PFSK-1 (cell line): ENCODE data around the gene PRSS57.

Source experiments
- POLR2AphosphoS5 ChIP-seq: IDR thresholded peaks from 2 replicates; pipeline ENCODE4 v1.6.1; 2012; ENCODE audit warnings: low read depth, mild to moderate bottlenecking, control low read depth, low read length, moderate library complexity
- REST ChIP-seq, 2 experiments: IDR thresholded peaks; 2 replicates each; pipeline versions ENCODE4 v1.6.1 to v1.8.0; 2011 to 2012; ENCODE audit warnings: low read depth in 2 of 2, low read length in 2 of 2, control low read depth in 1 of 2, inconsistent platforms in 1 of 2, mild to moderate bottlenecking in 1 of 2, moderate library complexity in 1 of 2; ENCODE audit not compliant: insufficient read depth in 1 of 2
- SIN3A ChIP-seq: IDR thresholded peaks from 2 replicates; pipeline ENCODE4 v1.6.1; 2012; ENCODE audit warnings: mild to moderate bottlenecking, low read length, moderate library complexity, borderline replicate concordance; ENCODE audit not compliant: insufficient read depth
- TAF1 ChIP-seq: IDR thresholded peaks from 2 replicates; pipeline ENCODE4 v1.6.1; 2012; ENCODE audit warnings: low read length, control low read depth, borderline replicate concordance; ENCODE audit not compliant: insufficient read depth

DNA sequence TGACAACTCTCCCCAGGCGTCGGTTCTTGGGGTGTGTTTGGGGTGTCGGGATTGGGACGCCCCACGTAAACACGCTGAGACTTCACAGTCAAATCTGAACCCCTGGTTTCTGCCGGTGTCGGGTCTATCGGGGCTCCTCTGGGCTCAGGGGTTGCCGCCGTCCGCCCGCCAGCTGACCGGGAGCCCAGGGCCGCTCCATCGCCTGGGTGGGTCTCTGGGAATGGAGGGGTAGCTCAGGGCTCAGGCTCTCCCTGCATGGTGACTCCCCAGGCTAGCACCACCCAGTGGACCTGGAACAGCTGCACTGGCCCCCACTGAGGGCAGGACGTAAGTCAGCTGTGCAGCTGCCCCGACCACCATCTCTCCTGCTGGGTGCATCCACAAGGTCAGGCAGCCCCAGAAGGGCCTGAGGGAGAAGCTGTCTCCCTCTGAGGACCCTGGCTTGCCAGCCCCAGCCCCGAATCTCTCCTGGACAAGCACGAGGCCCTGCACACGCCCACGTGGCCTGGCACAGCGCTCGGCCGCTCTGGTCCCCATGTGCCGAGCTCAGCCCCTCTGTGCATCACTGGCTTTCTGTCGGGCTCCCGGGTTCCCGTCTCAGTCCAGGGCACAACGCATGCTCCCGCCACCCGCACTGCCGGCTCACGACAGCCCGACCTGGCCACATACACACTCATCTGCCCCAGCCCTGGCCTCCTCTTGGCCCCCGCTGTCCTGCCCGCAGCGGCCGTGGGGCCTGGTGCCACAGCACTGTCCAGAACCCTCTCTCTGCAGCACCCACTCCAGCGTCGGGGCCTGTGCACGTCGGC lies 38.3 kb downstream of the PRSS57 start:
- TF ChIP-seq POLR2AphosphoS5 (no peak), SIN3A (no peak), TAF1 (no peak), REST (IDR thresholded peaks at IDR 0.05; ENCODE audit: insufficient read depth in 1 of 2, low read depth in 2 of 2, low read length in 2 of 2) (no peak)
